WTC11 (cell line): Measurements from ENCODE around the gene EPHB6.

Experiments used
- CREB1 ChIP-seq: sonication (generic); formaldehyde crosslinking; IDR thresholded peaks from 2 replicates; pipeline ENCODE4 v1.8.0; 2023; ENCODE audit warnings: mild to moderate bottlenecking, missing genetic modification reagents
- EMX1 ChIP-seq: fragments of 250-450 bp; sonication (Bioruptor Pico); IDR thresholded peaks from 2 replicates; pipeline ENCODE4 v1.8.0; 2021; ENCODE audit warnings: mild to moderate bottlenecking
- GABPB1 ChIP-seq: sonication (generic); formaldehyde crosslinking; IDR thresholded peaks from 2 replicates; pipeline ENCODE4 v1.8.1; 2023; ENCODE audit warnings: mild to moderate bottlenecking, missing genetic modification reagents
- NFATC4 ChIP-seq: fragments of 250-450 bp; sonication (Bioruptor Pico); IDR thresholded peaks from 2 replicates; pipeline ENCODE4 v1.9.0; 2021; ENCODE audit warnings: mild to moderate bottlenecking
- TEAD1 ChIP-seq: sonication (generic); formaldehyde crosslinking; IDR thresholded peaks from 2 replicates; pipeline ENCODE4 v1.8.0; 2022; ENCODE audit warnings: mild to moderate bottlenecking, missing genetic modification reagents
- TEAD4 ChIP-seq: sonication (generic); formaldehyde crosslinking; IDR thresholded peaks from 2 replicates; pipeline ENCODE4 v1.8.0; 2022; ENCODE audit warnings: mild to moderate bottlenecking, missing genetic modification reagents
- ZNF121 ChIP-seq: sonication (generic); formaldehyde crosslinking; IDR thresholded peaks from 2 replicates; pipeline ENCODE4 v1.8.0; 2023; ENCODE audit warnings: missing genetic modification reagents
- ZNF232 ChIP-seq: sonication (generic); formaldehyde crosslinking; IDR thresholded peaks from 2 replicates; pipeline ENCODE4 v1.8.0; 2022; ENCODE audit warnings: mild to moderate bottlenecking, missing genetic modification reagents
- ZNF416 ChIP-seq: fragments of 250-450 bp; sonication (Bioruptor Pico); IDR thresholded peaks from 2 replicates; pipeline ENCODE4 v1.9.0; 2021; ENCODE audit warnings: mild to moderate bottlenecking, inconsistent platforms
- TF ChIP-seq, protein P1 (sequence below): fragments of 200-600 bp; IDR thresholded peaks from 2 replicates; pipeline ENCODE4 v1.8.0; 2022; ENCODE audit warnings: antibody characterized with exemption
- TF ChIP-seq, protein P2 (sequence below): sonication (generic); formaldehyde crosslinking; IDR thresholded peaks from 2 replicates; pipeline ENCODE4 v1.8.0; 2022; ENCODE audit warnings: mild to moderate bottlenecking, missing genetic modification reagents
- TF ChIP-seq, protein P3 (sequence below): sonication (generic); formaldehyde crosslinking; IDR thresholded peaks from 2 replicates; pipeline ENCODE4 v1.8.1; 2023; ENCODE audit warnings: mild to moderate bottlenecking, missing genetic modification reagents, borderline replicate concordance
- TF ChIP-seq, protein P4 (sequence below): sonication (generic); formaldehyde crosslinking; IDR thresholded peaks from 2 replicates; pipeline ENCODE4 v1.8.0; 2022; ENCODE audit warnings: mild to moderate bottlenecking, missing genetic modification reagents
- TF ChIP-seq, protein P5 (sequence below): sonication (generic); formaldehyde crosslinking; conservative IDR thresholded peaks from 2 replicates; pipeline ENCODE4 v1.8.1; 2023; ENCODE audit warnings: mild to moderate bottlenecking, low read depth, missing genetic modification reagents, moderate library complexity

DNA sequence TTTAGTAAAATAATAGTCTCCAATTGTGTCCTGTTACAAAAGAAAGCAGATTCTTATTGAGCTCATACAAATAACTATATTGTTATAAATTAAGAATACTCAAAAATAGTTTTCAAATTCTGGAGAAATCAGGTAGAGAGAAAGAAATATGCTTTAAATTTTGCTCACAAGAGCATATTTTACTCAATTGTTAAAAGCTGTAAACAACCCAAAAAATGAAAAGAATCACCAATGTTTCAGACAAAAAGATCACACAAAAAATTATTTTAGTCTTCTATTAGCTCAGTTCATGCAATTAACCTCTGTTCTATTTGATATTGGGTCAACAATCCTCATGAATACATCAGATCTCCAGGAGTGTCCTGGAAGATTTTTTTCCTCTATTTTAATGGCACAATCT, 49.3 kb downstream of the EPHB6 start:
- TF ChIP-seq, protein P1, sequence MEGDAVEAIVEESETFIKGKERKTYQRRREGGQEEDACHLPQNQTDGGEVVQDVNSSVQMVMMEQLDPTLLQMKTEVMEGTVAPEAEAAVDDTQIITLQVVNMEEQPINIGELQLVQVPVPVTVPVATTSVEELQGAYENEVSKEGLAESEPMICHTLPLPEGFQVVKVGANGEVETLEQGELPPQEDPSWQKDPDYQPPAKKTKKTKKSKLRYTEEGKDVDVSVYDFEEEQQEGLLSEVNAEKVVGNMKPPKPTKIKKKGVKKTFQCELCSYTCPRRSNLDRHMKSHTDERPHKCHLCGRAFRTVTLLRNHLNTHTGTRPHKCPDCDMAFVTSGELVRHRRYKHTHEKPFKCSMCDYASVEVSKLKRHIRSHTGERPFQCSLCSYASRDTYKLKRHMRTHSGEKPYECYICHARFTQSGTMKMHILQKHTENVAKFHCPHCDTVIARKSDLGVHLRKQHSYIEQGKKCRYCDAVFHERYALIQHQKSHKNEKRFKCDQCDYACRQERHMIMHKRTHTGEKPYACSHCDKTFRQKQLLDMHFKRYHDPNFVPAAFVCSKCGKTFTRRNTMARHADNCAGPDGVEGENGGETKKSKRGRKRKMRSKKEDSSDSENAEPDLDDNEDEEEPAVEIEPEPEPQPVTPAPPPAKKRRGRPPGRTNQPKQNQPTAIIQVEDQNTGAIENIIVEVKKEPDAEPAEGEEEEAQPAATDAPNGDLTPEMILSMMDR, result no peak
- no peak for TF ChIP-seq CREB1 (CRISPR knock-in tag)
- TF ChIP-seq, protein P2, sequence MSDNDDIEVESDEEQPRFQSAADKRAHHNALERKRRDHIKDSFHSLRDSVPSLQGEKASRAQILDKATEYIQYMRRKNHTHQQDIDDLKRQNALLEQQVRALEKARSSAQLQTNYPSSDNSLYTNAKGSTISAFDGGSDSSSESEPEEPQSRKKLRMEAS (CRISPR knock-in tag), result no peak
- no peak for TF ChIP-seq ZNF121 (CRISPR knock-in tag)
- TF ChIP-seq TEAD1 (CRISPR knock-in tag), result no peak
- TF ChIP-seq EMX1 (CRISPR knock-in tag), result no peak
- TF ChIP-seq, protein P3, sequence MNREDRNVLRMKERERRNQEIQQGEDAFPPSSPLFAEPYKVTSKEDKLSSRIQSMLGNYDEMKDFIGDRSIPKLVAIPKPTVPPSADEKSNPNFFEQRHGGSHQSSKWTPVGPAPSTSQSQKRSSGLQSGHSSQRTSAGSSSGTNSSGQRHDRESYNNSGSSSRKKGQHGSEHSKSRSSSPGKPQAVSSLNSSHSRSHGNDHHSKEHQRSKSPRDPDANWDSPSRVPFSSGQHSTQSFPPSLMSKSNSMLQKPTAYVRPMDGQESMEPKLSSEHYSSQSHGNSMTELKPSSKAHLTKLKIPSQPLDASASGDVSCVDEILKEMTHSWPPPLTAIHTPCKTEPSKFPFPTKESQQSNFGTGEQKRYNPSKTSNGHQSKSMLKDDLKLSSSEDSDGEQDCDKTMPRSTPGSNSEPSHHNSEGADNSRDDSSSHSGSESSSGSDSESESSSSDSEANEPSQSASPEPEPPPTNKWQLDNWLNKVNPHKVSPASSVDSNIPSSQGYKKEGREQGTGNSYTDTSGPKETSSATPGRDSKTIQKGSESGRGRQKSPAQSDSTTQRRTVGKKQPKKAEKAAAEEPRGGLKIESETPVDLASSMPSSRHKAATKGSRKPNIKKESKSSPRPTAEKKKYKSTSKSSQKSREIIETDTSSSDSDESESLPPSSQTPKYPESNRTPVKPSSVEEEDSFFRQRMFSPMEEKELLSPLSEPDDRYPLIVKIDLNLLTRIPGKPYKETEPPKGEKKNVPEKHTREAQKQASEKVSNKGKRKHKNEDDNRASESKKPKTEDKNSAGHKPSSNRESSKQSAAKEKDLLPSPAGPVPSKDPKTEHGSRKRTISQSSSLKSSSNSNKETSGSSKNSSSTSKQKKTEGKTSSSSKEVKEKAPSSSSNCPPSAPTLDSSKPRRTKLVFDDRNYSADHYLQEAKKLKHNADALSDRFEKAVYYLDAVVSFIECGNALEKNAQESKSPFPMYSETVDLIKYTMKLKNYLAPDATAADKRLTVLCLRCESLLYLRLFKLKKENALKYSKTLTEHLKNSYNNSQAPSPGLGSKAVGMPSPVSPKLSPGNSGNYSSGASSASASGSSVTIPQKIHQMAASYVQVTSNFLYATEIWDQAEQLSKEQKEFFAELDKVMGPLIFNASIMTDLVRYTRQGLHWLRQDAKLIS (CRISPR knock-in tag), result no peak
- TF ChIP-seq ZNF232 (CRISPR knock-in tag), result no peak
- TF ChIP-seq ZNF416, result no peak
- TF ChIP-seq, protein P4, sequence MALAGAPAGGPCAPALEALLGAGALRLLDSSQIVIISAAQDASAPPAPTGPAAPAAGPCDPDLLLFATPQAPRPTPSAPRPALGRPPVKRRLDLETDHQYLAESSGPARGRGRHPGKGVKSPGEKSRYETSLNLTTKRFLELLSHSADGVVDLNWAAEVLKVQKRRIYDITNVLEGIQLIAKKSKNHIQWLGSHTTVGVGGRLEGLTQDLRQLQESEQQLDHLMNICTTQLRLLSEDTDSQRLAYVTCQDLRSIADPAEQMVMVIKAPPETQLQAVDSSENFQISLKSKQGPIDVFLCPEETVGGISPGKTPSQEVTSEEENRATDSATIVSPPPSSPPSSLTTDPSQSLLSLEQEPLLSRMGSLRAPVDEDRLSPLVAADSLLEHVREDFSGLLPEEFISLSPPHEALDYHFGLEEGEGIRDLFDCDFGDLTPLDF, result no peak
- no peak for TF ChIP-seq GABPB1 (CRISPR knock-in tag)
- no peak for TF ChIP-seq TEAD4
- no peak for TF ChIP-seq NFATC4 (CRISPR knock-in tag)
- TF ChIP-seq, protein P5, sequence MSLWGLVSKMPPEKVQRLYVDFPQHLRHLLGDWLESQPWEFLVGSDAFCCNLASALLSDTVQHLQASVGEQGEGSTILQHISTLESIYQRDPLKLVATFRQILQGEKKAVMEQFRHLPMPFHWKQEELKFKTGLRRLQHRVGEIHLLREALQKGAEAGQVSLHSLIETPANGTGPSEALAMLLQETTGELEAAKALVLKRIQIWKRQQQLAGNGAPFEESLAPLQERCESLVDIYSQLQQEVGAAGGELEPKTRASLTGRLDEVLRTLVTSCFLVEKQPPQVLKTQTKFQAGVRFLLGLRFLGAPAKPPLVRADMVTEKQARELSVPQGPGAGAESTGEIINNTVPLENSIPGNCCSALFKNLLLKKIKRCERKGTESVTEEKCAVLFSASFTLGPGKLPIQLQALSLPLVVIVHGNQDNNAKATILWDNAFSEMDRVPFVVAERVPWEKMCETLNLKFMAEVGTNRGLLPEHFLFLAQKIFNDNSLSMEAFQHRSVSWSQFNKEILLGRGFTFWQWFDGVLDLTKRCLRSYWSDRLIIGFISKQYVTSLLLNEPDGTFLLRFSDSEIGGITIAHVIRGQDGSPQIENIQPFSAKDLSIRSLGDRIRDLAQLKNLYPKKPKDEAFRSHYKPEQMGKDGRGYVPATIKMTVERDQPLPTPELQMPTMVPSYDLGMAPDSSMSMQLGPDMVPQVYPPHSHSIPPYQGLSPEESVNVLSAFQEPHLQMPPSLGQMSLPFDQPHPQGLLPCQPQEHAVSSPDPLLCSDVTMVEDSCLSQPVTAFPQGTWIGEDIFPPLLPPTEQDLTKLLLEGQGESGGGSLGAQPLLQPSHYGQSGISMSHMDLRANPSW (CRISPR knock-in tag), result no peak
